ENCODE data around the gene MTHFSD.

MTHFSD gene

DNA sequence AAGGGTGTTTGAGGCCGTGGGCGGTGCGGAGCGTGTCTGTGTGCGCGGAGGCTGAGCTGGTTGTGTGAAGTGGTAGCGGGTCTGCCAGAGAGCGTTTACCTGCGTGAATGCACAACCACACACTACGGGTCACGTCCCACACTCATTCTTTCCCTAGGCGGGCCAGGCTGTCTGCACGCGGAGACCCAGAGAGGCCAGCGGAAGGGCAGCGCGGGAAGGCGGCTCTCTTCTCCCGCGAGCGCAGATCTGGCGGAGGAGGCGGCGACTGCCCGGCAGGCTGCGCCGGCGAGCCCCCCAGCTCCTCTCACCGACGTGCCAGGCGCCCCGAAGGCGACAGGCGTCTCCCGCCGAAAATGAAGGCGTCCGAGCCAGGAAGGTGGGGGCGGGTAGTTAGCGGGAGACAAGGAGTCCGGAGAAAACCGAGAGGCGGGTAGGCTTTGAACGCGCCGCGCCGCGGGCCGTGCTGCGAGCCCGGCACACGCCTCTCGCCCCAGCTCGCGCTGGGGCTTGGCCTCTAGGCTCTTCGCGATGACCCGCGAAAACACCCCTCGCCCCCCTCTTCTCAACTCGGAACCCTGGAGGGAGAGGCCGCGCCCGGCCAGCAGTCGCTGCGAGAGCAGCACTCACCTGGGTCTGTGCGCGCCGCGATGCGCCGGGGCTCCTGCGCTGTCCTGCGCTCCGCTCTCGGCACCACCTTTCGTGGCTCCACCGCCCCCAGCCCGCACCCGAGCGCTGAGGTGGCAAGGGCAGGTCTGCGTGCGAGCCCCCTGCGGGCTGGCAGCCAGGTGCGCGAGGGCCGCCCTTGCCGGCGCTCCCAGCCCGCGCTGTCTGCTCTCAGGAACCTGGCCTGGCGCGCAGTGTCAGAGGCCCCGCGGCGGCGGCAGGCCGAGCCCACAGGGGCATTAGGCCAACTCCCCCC is 46.7 kb downstream of the MTHFSD start:
- H3K4me2 ChIP-seq (ENCODE audit: low read depth, low read length), result no peak overlapping the region

DNA sequence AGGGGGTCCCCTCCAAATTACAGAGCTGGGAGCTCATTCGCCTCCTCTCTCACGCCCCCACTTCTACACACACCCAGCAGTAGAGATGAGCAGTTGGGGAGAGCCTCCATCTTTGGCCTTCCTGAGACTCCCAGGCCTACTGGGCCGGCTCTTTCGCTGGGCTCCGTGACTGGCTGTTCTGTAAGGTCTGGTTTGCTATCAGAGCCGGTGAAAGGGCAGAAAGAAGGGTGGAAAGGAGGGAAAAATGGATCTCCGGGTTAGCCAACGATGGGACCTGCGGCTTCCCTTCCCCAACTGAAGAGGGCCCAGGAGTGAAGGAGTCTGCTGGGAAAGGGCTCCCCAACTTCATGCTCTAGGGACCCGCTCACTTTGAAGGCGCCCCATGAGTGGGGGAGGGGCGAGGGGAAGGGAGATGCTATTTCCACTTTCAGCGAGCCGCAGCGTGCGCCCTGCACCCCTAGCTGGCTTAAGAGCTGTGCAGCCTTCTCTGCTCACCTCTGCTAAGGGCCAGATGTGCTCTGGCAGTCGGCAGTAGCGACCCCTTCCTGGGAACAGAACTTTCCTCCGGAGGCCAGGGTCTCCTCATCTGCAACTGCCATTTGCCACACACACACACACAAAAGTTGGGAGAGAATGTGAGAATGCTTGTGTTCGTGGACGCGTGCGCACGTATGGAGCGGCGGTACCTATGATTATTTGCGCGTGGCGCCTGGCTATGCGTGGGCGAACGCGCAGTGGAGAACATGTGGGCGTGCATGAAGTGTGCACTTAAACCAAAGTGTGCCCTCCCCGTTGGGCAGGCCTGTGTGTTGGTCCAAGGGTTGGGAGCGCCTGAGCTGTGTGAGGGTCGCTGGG is 47.6 kb downstream of the MTHFSD start:
- Histone ChIP-seq H2AFZ (ENCODE audit: low read length) (no peak overlapping the region), H3K9me2 (replicated peaks; ENCODE audit: insufficient read depth, low read length) (no peaks in the 10 kb centered on the region), H3K27ac (ENCODE audit: low read length) (no peak overlapping the region), H3K9ac (ENCODE audit: low read length) (no peak overlapping the region), H3K4me2 (ENCODE audit: low read depth, low read length) (no peak overlapping the region), H3K9me3 (replicated peaks; ENCODE audit: insufficient read depth, low read length) (no peaks in the 10 kb centered on the region), H3K4me3 (ENCODE audit: low read length) (no peak overlapping the region), H3K79me2 (ENCODE audit: low read length) (no peaks in the 10 kb centered on the region), H3K27me3 (replicated peaks; ENCODE audit: insufficient read depth, low read length) (peaks cover 43% of the 10 kb centered on the region), H3K4me1 (ENCODE audit: low read length) (no peaks in the 10 kb centered on the region), H4K20me1 (ENCODE audit: insufficient read depth, low read length) (no peaks in the 10 kb centered on the region), H3K36me3 (replicated peaks; ENCODE audit: insufficient read depth, low read length) (no peaks in the 10 kb centered on the region), H3F3A (ENCODE audit: insufficient read depth, low read length) (no peaks in the 10 kb centered on the region)
- no peak for DNase-seq
- TF ChIP-seq EZH2phosphoT487 (IDR thresholded peaks at IDR 0.05; ENCODE audit: low read length) (no peak), EZH2 (optimal IDR thresholded peaks at IDR 0.05; ENCODE audit: low read depth, low read length) (no peak)
- TF ChIP-seq, protein P1, sequence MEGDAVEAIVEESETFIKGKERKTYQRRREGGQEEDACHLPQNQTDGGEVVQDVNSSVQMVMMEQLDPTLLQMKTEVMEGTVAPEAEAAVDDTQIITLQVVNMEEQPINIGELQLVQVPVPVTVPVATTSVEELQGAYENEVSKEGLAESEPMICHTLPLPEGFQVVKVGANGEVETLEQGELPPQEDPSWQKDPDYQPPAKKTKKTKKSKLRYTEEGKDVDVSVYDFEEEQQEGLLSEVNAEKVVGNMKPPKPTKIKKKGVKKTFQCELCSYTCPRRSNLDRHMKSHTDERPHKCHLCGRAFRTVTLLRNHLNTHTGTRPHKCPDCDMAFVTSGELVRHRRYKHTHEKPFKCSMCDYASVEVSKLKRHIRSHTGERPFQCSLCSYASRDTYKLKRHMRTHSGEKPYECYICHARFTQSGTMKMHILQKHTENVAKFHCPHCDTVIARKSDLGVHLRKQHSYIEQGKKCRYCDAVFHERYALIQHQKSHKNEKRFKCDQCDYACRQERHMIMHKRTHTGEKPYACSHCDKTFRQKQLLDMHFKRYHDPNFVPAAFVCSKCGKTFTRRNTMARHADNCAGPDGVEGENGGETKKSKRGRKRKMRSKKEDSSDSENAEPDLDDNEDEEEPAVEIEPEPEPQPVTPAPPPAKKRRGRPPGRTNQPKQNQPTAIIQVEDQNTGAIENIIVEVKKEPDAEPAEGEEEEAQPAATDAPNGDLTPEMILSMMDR (IDR thresholded peaks at IDR 0.05; ENCODE audit: low read length), result no peak

More for the DNA sequence above, 46.7 kb downstream of the MTHFSD start:
- no peaks in the 10 kb centered on the region for H3F3A ChIP-seq (ENCODE audit: insufficient read depth, low read length)
- H3K27ac ChIP-seq (ENCODE audit: low read length), result no peak overlapping the region
- DNase-seq, result no peak
- peaks cover 39% of the 10 kb centered on the region for H3K27me3 ChIP-seq (replicated peaks; ENCODE audit: insufficient read depth, low read length)
- no peaks in the 10 kb centered on the region for H3K36me3 ChIP-seq (replicated peaks; ENCODE audit: insufficient read depth, low read length)
- no peak overlapping the region for H3K9ac ChIP-seq (ENCODE audit: low read length)
- no peak overlapping the region for H3K4me3 ChIP-seq (ENCODE audit: low read length)
- H3K4me1 ChIP-seq (ENCODE audit: low read length), result no peaks in the 10 kb centered on the region
- no peaks in the 10 kb centered on the region for H4K20me1 ChIP-seq (ENCODE audit: insufficient read depth, low read length)
- H3K9me3 ChIP-seq (replicated peaks; ENCODE audit: insufficient read depth, low read length), result no peaks in the 10 kb centered on the region
- H2AFZ ChIP-seq (ENCODE audit: low read length), result no peak overlapping the region
- TF ChIP-seq EZH2 (optimal IDR thresholded peaks at IDR 0.05; ENCODE audit: low read depth, low read length) (no peak), EZH2phosphoT487 (IDR thresholded peaks at IDR 0.05; ENCODE audit: low read length) (no peak)
- TF ChIP-seq, protein P1 (IDR thresholded peaks at IDR 0.05; ENCODE audit: low read length), result no peak
- H3K79me2 ChIP-seq (ENCODE audit: low read length), result no peaks in the 10 kb centered on the region
- no peaks in the 10 kb centered on the region for H3K9me2 ChIP-seq (replicated peaks; ENCODE audit: insufficient read depth, low read length)

DNA sequence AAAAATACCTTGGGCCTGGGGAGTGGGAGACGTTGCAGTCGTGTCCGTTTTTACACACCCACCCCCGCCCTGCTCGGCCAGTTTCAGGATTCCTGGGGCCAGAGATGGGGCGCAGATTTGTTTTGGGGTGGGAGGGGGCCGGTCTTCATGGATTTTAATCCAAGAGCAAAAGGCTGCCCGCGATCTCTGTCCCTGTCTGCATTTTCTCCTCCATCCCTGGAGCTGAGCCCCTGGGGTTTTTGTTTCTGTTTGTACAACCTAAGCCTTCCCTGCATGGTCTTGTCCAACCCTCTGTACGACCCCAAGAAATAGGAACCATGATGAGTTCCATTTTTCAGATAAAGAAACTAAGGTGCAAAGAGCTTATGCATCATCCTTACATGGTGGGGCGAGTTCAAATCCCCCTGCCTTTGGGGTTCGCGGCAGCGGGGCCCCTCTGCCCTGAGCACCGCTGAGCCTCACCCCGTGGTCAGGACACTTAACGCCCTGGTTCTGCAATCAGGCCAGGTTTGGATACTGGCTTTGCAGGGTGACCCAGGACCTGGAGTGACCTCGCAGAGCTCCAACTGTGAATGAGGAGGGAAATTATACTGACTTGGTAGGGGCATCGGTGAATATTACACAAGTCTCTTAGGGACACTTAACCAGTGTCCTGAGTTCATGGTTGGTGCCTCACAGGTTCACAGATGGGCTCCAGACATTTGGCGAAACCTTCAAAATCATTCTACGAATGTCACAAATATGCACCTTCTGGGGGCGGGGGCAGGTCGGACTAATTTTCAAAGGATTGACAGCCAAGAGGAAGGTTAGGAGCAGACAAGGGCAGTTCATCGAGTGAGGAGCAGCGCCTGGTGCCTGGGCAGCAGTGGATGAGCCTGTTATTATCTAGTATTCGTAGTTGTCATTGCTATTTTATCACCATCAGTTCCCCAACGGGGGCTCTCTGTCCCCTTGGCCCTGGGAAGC is 48.9 kb downstream of the MTHFSD start:
- no peaks in the 10 kb centered on the region for H3K79me2 ChIP-seq (ENCODE audit: low read length)
- H4K20me1 ChIP-seq (ENCODE audit: insufficient read depth, low read length), result no peaks in the 10 kb centered on the region

More for the DNA sequence above, 48.9 kb downstream of the MTHFSD start:
- Histone ChIP-seq H2AFZ (ENCODE audit: low read length) (no peak overlapping the region), H3K9ac (ENCODE audit: low read length) (no peak overlapping the region), H3K36me3 (replicated peaks; ENCODE audit: insufficient read depth, low read length) (no peaks in the 10 kb centered on the region), H3F3A (ENCODE audit: insufficient read depth, low read length) (no peaks in the 10 kb centered on the region), H3K4me3 (ENCODE audit: low read length) (no peak overlapping the region), H3K4me2 (ENCODE audit: low read depth, low read length) (no peak overlapping the region), H3K9me3 (replicated peaks; ENCODE audit: insufficient read depth, low read length) (no peaks in the 10 kb centered on the region), H3K4me1 (ENCODE audit: low read length) (no peaks in the 10 kb centered on the region), H3K27me3 (replicated peaks; ENCODE audit: insufficient read depth, low read length) (peaks cover 45% of the 10 kb centered on the region), H3K9me2 (replicated peaks; ENCODE audit: insufficient read depth, low read length) (no peaks in the 10 kb centered on the region), H3K27ac (ENCODE audit: low read length) (no peak overlapping the region)
- TF ChIP-seq, protein P1 (IDR thresholded peaks at IDR 0.05; ENCODE audit: low read length), result no peak
- no peak for TF ChIP-seq EZH2phosphoT487 (IDR thresholded peaks at IDR 0.05; ENCODE audit: low read length)
- TF ChIP-seq EZH2 (optimal IDR thresholded peaks at IDR 0.05; ENCODE audit: low read depth, low read length), result no peak
- no peak for DNase-seq

Data from MM.1S (cell line).